ENCODE data around the gene ANP32A.

ANP32A gene

DNA sequence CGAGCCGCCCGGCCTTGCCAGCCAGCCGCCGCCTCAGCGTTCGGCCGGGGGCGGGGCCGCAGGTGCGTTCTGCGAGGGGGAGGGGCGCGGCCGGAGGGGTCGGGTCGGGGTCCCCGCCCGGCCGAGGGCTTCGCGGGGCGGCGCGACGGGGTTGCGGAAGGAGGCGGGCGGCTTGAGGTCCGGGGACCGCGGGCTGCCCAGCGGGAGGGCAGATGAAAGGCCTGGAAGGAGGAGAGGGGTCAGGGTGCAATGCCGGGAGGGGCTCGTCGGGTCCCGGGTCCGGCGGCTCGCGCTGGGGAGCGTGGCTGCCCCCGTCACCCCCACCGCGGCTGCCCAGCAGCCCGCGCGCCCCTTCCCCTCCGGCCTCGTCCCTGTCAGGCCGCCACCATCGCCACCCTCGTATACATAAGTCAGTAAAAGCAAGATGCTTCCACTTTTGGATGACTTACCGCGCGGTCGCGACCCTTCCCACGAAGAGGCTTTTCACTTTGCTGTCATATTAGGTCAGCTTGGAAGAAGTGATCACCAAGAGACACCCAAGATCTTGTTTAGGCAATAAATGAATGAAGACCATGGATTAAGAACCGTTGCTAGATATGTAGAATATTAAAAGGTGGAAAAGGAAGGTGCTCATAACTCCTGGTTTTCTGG is 620 bp upstream of the ANP32A start:
- DNase-seq: peak in 1 of 58 donors; percentile 31

DNA sequence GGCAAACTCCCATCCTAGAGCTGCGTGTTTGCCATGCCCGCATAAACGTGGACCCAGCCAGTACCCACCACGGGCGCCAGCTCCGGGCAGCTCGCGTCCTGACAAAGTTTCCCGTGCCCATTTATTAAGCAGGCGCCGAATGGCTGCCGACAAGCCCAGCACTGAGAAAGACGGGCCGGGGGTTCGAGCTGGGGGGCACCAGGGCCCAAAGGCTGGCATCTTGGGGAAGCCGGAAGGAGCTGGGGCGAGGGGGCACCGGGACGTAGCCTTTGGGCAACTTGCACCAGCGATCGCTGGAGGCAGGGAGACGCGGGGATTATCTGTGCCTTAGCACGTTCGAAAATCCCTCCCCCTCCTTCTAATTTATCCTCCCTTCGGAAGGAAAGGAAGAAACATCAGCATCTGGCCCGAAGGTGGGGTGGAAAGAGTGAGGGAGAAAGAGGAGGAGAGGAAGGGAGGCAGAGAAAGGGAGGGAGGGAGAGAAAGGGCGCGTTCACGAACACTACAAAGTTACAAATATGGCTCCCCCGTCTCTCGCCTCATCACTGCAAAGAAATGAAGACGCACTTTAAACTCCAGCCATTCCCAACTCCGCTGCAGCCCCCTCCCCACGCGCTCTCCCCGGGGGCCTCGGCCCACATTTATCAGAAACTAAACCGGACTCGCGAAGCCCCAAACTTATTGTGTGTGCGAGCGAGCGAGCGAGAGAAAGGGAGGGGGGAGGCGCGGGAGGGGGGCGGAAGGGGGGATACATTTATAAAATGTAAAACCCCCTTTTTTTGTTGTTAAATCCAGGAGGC is 1.0 kb downstream of the ANP32A start:
- peak in 35 of 58 donors; percentile 18 to 80 (median 63) for DNase-seq

DNA sequence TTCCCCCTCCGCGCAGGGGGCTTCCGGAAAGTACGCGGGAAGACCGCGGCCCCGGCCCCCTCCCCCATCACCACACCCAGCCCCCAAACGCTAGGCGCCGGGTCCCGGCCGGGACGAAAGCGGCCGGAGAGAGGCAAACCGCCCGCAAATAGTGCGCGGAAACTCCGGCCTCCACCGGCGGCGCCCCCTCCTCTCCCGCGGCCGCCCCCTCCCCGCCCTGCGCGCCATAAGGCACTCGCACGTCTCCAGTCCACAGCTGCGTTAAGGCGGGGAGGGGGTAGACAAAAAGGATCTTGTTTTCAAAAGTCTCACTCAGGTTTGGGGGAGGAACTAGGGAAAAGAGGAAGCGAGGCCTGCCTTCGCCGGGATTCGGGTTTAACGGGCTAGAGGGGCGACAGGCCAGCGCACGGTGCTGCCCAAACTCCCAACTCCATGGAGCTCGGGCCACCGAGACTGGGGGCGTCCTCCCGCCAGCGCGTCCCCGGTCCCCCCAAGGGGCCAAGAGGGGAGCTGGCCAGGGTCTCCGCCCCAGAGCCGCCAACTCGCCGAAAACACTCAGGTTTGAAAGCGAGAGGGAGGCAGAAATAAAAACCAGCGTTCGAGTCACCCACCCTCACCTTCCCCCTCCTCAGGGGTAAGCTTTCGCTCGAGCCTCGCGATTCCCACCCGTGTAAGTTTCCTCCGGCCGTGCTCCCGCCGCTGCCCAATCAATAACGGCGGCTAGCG is 1.8 kb downstream of the ANP32A start:
- peak in 35 of 58 donors; percentile 14 to 78 (median 53) for DNase-seq

DNA sequence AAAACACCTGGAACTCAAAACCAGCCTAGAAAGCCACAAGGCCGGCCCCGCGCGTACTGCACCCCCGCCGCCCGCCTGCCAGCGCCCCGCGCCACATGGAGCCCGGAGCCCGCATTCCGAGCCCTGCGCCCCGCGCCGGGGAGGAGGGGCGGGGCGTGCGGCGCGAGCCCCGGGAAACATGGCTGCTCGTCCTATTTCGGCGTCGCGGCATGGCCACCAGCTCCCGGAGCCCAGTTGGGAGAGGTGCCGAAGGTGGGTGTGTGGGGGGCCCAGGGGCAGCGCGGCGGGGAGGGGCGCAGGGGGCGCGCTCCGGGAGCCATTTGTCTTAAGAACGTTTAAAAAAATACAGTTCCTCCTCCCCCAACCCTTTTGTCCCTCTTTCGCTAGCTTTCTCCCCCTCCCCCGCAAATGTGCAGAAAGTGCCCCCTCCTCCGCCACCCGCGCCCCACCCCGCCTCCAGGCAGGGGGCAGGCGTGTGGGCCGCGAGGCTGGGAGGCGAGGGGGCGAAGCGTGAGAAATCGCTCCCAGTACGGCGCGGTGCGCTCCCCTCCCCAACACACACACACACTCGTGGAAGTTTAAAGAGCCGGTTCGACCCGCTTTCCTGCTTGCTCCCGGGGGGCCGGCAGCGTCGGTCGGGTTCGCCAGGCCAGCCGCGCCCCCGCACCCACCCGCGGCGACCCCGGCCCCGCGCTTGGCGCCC is 2.5 kb downstream of the ANP32A start:
- DNase-seq: peak in 44 of 58 donors; percentile 41 to 83 (median 68)

DNA sequence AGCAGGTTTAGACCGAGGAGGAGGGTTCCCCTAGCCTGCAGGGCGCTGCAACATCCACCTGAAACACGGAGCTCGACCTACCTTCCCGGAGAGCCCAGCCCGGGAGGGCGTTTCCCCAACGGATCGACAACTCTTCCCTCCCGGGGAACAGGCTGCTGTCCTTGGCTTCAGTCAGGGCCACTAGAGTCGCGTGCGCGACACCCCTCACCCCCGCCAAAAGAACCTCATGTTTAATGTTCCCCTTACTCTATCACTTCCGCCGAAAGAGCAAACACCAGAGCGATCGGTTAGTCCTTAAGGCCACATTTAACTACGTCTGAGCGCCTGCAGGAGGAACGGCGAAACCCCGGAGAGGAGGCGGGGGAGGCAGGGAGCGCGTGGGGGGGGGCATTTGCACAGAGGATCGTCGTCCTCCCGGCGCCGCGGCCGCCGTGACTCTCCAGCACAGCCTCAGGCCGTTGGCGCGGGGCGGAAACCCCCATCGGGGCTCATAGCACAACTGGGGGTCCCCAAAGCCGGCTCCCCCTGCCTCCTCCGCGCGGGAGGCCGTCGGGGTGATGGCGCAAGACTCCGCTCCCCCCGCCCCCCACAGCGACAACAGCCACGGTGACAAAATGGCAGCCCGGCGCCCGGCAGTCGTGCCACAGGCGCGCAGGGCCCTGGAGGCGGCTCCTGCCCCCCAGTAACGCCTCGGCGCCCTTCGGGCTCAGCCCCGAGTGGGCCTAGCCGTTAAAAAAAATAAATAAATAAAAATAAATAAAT is 3.2 kb downstream of the ANP32A start:
- DNase-seq: peak in 50 of 58 donors; percentile 41 to 88 (median 71)

DNA sequence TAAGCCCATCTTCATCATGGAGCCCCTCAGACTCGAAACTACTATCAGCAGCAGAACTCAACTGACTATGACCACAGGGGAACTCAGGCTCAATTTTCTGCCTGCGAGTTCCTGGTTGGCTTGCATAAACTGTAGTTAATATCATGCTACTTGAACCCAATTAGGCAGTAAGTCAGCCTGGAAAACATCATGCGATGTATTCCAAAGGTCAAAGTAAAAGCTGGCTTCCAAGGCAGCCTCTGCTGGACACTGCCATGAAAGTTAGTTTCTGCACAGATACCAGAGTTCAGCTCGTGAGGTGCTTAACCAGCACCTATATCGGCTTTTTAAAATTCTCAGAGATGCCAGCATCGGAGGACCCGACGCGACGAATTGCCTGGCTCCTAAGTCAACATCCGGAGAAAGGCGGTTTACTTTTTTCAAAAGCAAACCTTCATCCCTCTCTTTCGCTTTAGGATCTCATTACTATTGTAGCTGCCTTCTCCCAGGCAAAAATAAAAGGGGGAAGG is 3.8 kb downstream of the ANP32A start:
- DNase-seq: peak in 2 of 58 donors; percentile 35 to 44

DNA sequence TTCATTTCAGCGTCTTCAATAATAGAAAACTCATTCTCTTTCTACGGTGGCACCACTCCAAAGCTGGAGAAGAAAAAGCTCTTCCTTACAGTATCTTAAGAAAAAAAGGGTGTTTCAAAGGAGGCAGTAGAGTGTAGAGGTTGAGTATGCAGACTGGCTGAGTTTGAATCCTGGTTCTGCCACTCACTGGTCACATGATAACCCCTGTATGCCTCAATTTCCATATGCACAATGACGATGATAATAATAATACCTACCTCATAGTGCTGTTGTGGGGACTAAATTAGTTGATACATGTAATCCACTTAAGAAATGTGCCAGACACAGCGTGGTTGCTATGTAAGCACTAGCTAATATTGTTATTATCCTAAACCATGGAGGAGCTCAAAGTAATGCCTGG is 4.5 kb downstream of the ANP32A start:
- no peak for DNase-seq

DNA sequence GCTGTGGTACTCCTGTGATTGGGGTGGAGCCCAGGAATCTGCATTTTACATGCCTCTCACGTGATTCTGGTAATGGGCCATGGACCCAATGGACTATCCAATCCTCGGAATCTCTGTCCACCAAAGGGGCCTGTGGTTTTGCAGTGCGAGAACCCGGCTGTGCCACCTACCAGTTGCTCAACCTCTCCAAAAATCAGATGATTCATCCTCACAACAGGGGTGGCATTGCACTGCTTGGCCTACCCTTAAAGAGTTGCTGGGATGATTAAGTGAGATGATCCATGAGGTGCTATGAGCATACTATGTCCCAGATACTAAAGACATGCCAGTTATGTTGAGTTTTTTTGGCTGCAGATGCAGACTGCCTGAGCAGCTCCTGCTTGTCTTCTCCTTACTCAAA is 5.1 kb downstream of the ANP32A start:
- no peak for DNase-seq

DNA sequence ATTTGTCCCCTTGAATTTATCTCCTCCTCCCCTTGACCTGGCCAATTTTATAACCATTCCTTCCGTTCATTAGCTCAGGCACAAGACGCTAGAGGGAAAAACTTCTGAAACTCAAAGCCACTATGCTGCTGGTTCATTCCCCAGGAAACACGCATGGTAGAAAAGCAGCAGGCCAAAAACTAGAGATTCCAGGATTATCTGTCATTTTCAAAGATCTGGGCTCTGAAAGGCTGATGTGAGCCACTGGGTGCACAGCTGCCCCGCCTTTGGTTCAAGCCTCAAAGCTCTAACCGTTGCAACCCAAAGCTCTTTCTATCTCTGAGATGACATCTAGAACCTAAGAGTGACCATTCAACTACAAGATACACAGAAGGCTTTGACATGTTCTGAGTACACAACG is 6.1 kb downstream of the ANP32A start:
- DNase-seq: no peak

DNA sequence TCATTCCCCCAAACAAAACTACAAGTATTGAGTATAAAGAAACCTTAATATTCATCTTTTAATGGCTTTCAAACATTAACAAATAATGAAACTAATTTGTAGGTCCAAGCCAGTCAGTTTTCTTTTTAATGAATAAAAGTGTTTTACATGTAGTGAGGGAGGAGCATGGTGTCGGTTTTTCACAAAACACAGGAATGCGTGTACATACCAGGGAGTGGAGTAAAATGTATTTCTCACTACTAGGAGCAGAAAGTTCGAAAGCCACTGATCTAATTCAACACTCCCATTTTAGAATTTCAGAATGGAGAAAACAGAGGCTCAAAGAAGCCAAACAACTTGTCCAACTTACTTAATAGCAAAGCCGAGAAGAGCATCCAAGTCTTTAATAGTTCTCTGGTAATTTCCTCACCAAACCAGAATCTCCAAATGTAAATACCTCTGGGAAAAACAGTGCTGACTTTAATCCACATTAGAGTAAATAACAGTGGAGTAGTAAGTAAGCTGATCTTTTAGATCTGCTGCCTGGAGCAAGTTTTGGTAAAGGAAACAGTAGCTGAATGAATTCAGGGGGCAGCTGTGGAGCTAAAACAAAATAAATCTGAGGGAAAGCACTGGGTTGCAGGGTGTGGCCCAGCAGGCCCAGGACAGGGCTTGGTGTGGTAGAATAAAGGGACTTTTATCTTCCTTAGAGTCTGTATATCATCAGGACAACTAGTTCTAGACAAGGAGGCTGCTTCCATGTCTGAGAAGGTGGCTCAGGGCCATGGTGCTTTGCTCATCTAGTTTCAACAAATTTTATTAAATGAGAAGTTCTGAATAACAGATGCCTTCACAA is 7.9 kb downstream of the ANP32A start:
- DNase-seq: no peak

DNA sequence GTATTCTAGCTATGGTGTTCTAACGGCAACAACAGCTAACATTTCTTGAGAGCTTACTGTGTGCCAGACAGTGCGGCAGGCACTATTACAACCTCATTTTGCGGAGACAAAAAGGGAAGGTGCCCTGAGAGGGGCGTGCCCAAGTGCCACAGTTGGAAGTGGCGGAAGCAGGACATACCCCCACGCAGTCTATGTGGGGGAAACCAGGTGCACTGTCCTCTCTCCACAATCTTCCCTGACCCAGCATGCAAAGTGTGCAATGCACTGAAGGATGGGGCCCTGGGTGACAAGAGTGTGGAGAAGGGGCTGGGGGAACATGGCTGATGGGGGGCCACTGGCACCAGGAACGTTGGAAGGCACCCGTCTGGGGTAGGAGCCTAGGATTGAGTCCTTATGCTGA is 8.6 kb downstream of the ANP32A start:
- DNase-seq: no peak

DNA sequence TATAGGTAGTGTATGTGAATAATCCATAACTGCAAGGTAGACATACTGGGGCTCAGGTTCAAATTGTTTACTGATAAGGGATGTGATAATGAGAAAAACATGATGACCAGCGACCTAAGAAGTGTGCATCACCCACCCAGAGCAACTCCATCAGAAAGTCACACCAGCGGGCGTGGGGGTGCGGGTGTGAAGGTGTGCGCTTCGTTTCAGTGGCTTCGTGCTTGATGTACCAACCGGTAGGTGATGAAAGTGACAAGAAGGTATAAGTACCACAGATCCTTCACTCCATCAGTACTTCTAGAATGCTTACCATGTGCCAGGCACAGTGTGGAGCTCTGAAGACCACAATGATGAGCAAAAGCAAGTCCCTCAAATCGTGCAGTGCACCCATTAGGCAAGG is 11.2 kb downstream of the ANP32A start:
- DNase-seq: no peak

DNA sequence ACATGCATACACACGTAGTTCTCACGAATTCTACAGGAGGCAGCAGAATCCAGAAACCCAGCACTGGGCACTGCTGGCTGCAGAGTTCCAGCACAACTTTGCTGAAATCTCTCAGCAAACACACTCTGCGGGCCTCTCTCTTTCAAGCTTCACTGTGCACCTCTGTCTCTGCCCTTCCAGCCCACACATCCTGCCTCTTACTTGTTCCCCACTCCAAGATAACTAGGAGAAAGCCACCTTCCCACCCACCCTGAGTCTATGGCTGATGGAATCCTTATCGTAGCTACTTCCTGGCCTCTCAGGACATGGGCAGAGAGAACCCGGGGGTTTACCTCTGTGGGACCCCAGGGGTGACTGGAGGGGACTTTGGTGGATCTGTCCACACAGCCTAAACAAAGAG is 11.9 kb downstream of the ANP32A start:
- DNase-seq: no peak

DNA sequence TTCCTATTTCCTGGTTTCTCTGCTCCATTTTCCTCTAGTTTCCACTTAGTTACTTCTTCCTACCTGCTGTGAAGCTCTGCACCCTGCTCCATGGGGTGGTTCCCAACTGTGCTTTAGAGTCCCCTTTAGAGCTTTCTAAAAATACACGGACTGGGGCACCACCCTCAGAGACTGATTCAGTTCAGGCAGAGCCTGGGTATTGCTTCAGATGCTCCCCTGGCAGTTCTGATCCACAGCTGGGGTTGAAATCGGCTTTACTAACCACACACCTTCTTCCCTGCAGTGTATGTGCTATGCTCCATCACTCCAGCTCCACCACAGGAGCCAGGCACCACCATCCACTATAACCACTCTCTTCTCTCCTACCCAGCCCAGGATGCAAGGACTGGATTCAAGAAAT is 12.6 kb downstream of the ANP32A start:
- no peak for DNase-seq

DNA sequence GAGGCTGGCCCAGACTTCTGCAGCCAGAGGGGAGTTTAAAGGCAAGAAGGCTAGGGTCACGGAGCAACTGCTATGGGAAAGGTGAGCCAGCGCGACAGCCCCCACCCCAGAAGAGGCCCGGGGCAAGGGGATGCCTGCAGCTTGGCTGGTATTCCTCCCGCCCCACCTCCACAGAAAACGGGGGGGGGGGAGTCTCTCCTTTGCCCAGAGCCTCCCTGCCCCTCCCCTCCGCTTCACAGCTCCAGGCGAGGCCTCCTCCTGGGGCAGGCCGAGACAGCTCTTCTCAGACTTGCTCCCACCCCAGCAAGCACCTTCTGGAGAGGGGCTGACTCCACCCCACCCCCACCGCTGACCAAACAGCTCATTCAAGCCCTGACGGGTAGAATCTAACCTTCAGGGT is 13.4 kb downstream of the ANP32A start:
- DNase-seq: no peak

DNA sequence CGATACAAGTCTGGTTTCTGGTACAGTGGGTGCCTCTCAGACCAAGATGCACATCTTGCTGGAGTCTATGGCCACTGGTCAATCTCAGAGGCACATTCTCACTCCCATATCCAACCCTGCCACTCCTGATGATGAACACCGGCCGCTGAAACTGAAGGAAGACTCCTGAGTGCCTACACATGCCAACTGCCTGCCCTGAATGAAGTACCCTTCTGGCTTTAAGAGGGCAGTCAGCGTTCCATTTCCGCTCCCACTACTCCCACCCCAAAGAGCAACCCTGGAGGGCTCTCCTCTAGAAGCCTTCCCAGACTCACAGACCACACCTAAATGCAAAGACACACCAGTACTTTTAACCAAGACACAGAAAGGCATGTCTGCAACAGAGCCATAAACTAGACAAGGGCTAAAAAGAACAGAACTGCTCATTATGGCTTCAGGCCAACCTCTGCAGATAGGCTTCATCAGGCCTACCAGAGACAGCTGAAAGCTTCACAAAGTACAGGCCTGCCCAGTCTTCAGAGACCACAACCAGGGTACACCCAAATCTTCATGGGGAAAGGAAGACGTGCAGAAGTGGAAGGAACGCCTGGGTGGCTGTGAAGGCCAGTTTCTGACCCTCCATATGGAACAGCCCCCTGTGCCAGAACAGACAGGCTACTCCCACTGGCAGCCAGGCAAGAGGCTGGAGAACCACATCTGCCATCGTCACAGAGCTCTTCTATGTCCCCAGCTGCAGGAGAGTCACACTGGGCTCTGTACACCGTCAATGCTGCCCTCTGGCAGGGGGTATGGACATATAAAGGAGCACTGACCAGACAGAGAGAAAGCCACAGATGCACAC is 14.3 kb downstream of the ANP32A start:
- DNase-seq: peak in 38 of 58 donors; percentile 8 to 87 (median 53)

DNA sequence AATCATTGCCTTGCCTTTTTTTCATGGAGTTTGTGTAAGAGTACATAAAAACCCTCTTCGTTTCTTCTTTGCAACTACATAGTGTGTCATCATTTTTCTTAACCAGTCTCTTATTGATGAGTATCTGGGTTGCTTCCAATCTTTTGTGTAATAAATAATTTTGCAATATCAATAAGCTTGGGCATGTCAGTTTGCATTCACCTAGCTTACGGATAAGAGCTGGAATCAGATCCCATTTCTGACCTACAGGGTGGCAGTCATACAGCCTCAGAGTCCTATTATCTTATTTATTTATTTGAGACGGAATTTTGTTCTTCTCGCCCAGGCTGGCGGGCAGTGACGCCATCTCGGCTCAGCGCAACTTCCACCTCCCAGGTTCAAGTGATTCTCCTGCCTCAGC is 18.3 kb downstream of the ANP32A start:
- no peak for DNase-seq

DNA sequence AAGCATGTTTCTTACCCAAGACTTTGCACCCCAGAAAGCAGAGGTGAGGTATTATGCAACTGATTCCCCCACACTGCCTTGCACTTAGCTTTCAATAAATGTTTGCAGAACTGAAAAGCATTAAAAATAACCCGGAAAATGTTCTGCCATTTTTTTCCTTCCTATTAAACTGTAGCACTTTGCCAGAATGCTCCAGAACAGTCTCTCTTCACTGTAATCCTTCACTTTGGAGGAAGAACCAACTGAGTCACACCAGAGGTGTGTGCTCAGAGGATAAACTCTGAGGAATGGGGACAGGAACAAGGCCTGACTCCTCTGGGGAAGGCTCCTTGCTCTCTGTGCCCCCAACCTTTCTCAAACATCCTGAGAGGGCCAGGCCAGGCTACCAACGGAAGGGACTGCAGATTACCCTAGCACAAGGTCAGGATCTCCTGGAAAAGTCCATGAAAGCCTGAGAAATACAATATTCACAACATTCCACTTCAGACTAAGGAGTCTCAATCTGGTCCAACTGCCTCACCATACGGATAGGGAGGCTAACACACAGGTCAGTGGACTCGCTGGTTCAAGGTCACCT is 19.0 kb downstream of the ANP32A start:
- no peak for DNase-seq
